NT2/D1 (cell line): Measurements from ENCODE around the gene MYOF.

Experiments
- SUZ12 ChIP-seq: IDR thresholded peaks from 2 replicates; pipeline ENCODE4 v1.6.1; 2011; ENCODE audit not compliant: insufficient read length, insufficient read depth; ENCODE audit errors: extremely low read depth
- YY1 ChIP-seq: IDR thresholded peaks from 2 replicates; pipeline ENCODE4 v1.6.1; 2011; ENCODE audit not compliant: insufficient read length, insufficient read depth
- ZNF274 ChIP-seq: IDR thresholded peaks from 2 replicates; pipeline ENCODE4 v1.6.1; 2011; ENCODE audit warnings: mild to moderate bottlenecking, low read depth, low read length

DNA sequence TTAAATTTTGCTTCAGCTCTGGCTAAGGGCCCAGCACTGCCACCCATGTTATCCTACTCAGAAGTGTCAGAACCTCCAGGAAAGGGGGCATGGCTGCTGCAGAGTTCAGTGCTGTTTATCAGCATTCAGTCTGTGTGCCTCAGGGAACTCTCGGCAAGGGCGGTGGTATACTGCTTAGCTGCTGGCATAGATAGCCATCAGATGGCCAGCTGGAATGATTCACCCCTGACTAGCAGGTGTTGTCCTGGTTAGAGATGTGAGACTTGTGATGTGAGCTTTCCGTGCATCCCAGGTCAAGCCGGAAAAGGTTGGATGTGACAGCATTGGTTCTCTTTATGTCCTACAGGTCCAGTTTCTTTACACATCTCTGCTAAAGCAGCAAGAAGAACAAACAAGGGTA, 36.4 kb upstream of the MYOF start:
- TF ChIP-seq YY1, result no peak
- TF ChIP-seq SUZ12, result no peak
- no peak for TF ChIP-seq ZNF274
